Caki2 (cell line): ENCODE results near the gene VPS33B. TPM values are rescaled to one million over a fixed set of nuclear protein-coding genes. Genes with fewer than 3 reads are reported as not detected.

Experiments
- DNase-seq: peaks from one replicate; pipeline ENCODE4 v3.0.0-alpha.2; 2015; ENCODE audit warnings: low read depth
- in situ Hi-C: cut with HindIII; loops from 2 replicates; pipeline ENCODE4 v1.10.0; 2016; ENCODE audit warnings: low sequenced_read_pairs, low pct_unique_long_range_greater_than_20kb, mixed read lengths
- total RNA-seq: library from RNA; depleted of rRNA; stranded (reverse); fragments of >200 nt; shearing (Covaris generic); gene quantifications from 2 replicates; pipeline ENCODE4 v1.2.3, GENCODE V29; 2014; ENCODE audit warnings: low replicate concordance

The VPS33B gene
- total RNA-seq, 1 experiment from 2014 or later, result 22.4 TPM

- DNase-seq, result no peak
- in situ Hi-C loops, result no loop called here
Measured at GRCh38 chr15:90989040-90989768, 33.2 kb downstream of the VPS33B start.

- DNase-seq, result no peak
- in situ Hi-C loops, result no loop called here
Measured at GRCh38 chr15:90988296-90988695, 34.1 kb downstream of the VPS33B start.

GRCh38 chr15:90987561-90988141 lies 34.7 kb downstream of the VPS33B start:
- in situ Hi-C loops, result no loop called here

GRCh38 chr15:90986790-90987507 lies 35.4 kb downstream of the VPS33B start:
- DNase-seq, result no peak
- in situ Hi-C loops, result no loop called here

More at GRCh38 chr15:90987561-90988141, 34.7 kb downstream of the VPS33B start:
- DNase-seq, result no peak

DNA sequence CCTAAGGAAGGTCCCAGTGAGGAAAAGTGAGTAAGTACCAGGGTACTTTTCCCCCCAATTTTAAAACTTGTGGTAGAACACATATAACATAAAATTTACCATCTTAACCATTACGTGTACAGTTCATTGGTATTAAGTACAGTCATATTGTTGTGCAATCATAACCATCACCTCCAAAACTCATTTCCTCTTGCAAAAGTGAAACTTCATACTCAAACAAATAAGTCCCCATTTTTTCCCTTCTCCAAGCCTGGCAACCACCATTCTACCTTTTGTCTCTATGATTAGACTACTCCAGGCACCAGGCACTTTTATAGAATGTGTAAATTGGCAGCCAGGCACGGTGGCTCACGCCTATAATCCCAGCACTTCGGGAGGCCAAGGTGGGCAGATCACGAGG lies 40.3 kb downstream of the VPS33B start:
- no peak for DNase-seq
- in situ Hi-C loops, result no loop called here

DNA sequence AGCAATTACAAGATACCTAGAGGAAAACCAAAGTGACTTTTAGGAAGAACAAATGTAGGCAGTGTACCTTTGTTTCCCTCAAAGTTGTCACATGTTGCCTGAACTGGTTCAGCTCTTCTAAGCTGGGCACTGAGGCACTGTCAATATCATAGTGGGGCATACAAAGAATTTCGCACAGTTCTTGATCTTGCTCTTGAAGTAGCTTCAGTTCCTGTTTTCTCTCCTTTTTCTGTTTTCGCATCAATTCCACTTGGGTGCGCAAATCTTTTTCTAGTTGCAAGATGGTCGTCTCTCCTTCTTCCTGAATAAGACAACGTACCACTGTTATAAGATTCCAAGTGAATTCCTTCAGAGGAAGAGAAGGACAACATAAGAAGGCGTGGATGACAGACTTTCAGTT lies 40.7 kb downstream of the VPS33B start:
- no peak for DNase-seq
- in situ Hi-C loops, result no loop called here

GRCh38 chr15:90979582-90979981 lies 42.8 kb downstream of the VPS33B start:
- in situ Hi-C loops, result no loop called here
- DNase-seq, result no peak

GRCh38 chr15:90974216-90974615 lies 48.2 kb downstream of the VPS33B start:
- no peak for DNase-seq

GRCh38 chr15:90972133-90972532 lies 50.3 kb downstream of the VPS33B start:
- DNase-seq, result no peak
- in situ Hi-C loops, result no loop called here

More at GRCh38 chr15:90974216-90974615, 48.2 kb downstream of the VPS33B start:
- in situ Hi-C loops, result no loop called here

DNA sequence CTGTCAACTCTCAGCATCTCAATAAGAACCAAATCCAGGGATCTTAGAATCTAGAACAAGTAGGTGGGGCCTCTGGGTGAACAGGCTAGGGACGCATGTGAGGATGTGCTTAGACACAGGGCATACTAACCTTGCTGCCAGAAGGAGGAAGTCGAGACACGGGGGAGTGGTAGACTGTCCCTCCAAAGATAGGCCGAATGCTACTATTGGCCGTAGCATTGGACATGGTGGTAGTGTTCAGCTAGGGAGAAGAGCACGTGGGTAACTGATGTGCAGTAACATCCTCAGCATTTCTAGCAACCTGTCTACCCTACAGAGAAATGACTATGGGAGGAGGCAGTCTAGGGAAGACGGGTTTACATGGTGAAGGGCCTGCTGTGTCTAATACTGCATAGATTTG lies 52.1 kb downstream of the VPS33B start:
- in situ Hi-C loops, result no loop called here
- DNase-seq, result no peak

DNA sequence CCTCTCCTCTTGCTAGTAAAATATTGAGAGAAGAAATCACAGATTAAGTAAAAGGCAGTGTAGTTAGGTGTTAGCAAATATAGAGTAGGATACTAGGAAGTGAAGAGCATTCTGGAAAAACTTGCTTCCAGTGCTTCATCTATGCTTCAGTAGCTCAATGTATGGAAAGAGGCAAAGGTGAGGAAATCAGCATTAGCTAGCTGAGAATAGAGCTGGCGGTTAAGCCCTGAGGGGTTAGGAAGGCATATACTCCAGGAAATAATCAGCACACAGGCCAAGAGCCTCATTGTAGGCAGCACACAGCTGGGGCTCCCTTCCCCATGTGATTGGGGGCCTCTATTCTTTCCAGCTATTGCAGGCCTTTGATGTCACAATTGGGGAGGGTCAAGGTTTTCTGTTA lies 54.0 kb downstream of the VPS33B start:
- in situ Hi-C loops, result no loop called here
- no peak for DNase-seq

GRCh38 chr15:90967206-90967605 lies 55.2 kb downstream of the VPS33B start:
- in situ Hi-C loops, result no loop called here
- DNase-seq, result no peak

- DNase-seq, result no peak
- in situ Hi-C loops, result no loop called here
Measured at GRCh38 chr15:90966262-90966661, 56.1 kb downstream of the VPS33B start.

- in situ Hi-C loops, result no loop called here
- DNase-seq, result no peak
Measured at GRCh38 chr15:90962021-90962420, 60.4 kb downstream of the VPS33B start.

- DNase-seq, result no peak
- in situ Hi-C loops, result no loop called here
Measured at GRCh38 chr15:90960298-90961091, 61.9 kb downstream of the VPS33B start.

- DNase-seq, result no peak
- in situ Hi-C loops, result no loop called here
Measured at GRCh38 chr15:90959894-90960293, 62.5 kb downstream of the VPS33B start.

- no peak for DNase-seq
- in situ Hi-C loops, result no loop called here
Measured at GRCh38 chr15:90959028-90959595, 63.3 kb downstream of the VPS33B start.

- no peak for DNase-seq
- in situ Hi-C loops, result no loop called here
Measured at GRCh38 chr15:90957791-90958190, 64.6 kb downstream of the VPS33B start.
